ENCODE data around the gene KCNQ1OT1. TPM values are rescaled to one million over a fixed set of nuclear protein-coding genes. Genes with fewer than 3 reads are reported as not detected.

KCNQ1OT1 gene
- total RNA-seq, 1 experiment from 2014 or later: 1.2 TPM

- no peak overlapping the region for H4K8ac ChIP-seq (replicated peaks; ENCODE audit: insufficient read length, low read depth, low read length)
- DNase-seq: no peak
- no CpG with 5 or more reads among the region's 6 CpGs for WGBS (ENCODE audit: extremely low coverage, insufficient read length, low lambda C conversion rate)
- H2BK15ac ChIP-seq (ENCODE audit: low read depth, low read length): no peak overlapping the region
- H3K4ac ChIP-seq (ENCODE audit: low read depth, low read length): no peak overlapping the region
- H3K56ac ChIP-seq (ENCODE audit: insufficient read length, low read depth, low read length): no peak overlapping the region
- no peak overlapping the region for H2AFZ ChIP-seq (ENCODE audit: low read length)
- no peaks in the 10 kb centered on the region for H3K23me2 ChIP-seq (ENCODE audit: insufficient read length, low read depth, low read length, poor library complexity, severe bottlenecking)
- no peaks in the 10 kb centered on the region for H3K79me1 ChIP-seq (ENCODE audit: insufficient read depth, low read depth, low read length, poor library complexity, severe bottlenecking)
- TF ChIP-seq, protein P1, sequence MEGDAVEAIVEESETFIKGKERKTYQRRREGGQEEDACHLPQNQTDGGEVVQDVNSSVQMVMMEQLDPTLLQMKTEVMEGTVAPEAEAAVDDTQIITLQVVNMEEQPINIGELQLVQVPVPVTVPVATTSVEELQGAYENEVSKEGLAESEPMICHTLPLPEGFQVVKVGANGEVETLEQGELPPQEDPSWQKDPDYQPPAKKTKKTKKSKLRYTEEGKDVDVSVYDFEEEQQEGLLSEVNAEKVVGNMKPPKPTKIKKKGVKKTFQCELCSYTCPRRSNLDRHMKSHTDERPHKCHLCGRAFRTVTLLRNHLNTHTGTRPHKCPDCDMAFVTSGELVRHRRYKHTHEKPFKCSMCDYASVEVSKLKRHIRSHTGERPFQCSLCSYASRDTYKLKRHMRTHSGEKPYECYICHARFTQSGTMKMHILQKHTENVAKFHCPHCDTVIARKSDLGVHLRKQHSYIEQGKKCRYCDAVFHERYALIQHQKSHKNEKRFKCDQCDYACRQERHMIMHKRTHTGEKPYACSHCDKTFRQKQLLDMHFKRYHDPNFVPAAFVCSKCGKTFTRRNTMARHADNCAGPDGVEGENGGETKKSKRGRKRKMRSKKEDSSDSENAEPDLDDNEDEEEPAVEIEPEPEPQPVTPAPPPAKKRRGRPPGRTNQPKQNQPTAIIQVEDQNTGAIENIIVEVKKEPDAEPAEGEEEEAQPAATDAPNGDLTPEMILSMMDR (conservative IDR thresholded peaks at IDR 0.05): no peak
- peaks cover 2% of the 10 kb centered on the region; the same call in 1 of the 2 replicates for H3K27me3 ChIP-seq (ENCODE audit: insufficient read depth, low read length)
- peaks cover 20 to 21% of the 10 kb centered on the region in 2 experiments for H3K9me3 Mint-ChIP-seq
- H4K20me1 ChIP-seq (ENCODE audit: control insufficient read depth, insufficient read depth, insufficient read length): no peaks in the 10 kb centered on the region
- H3K4me1 Mint-ChIP-seq: peaks cover 4 to 9% of the 10 kb centered on the region in 2 experiments
- no peak overlapping the region for H3K14ac ChIP-seq (ENCODE audit: insufficient read depth, low read length)
- no peak overlapping the region for H3K9ac ChIP-seq (ENCODE audit: extremely low read depth, insufficient read length, low read length)
- H3K9me3 ChIP-seq (ENCODE audit: control insufficient read depth, low read depth, low read length): no peaks in the 10 kb centered on the region
- no peak overlapping the region for H3K4me3 Mint-ChIP-seq
- H4K5ac ChIP-seq (ENCODE audit: insufficient read length, low read depth, low read length): no peak overlapping the region
- no peak overlapping the region for H4K91ac ChIP-seq (ENCODE audit: insufficient read length, low read depth, low read length)
- H3K27ac Mint-ChIP-seq: no peak overlapping the region
- no peak overlapping the region for H2BK12ac ChIP-seq (ENCODE audit: insufficient read length, low read depth, low read length)
- no peak overlapping the region for H3K23ac ChIP-seq (ENCODE audit: insufficient read length, low read depth, low read length)
- no peak overlapping the region for H2BK120ac ChIP-seq (ENCODE audit: low read depth, low read length, poor library complexity, severe bottlenecking)
- no peak overlapping the region for H3K18ac ChIP-seq (ENCODE audit: insufficient read length, low read depth, low read length)
- H2BK20ac ChIP-seq (ENCODE audit: low read depth, low read length, poor library complexity, severe bottlenecking): no peak overlapping the region
- H3K4me2 ChIP-seq (ENCODE audit: insufficient read depth, insufficient read length, low read length): no peak overlapping the region
- peaks cover 100% of the 10 kb centered on the region for H3K27me3 Mint-ChIP-seq (ENCODE audit: low read depth)
- no peak overlapping the region for H3K27ac ChIP-seq (ENCODE audit: insufficient read length, low read depth, low read length)
- H3K4me1 ChIP-seq (ENCODE audit: insufficient read depth, low read length): no peaks in the 10 kb centered on the region
- H2AK5ac ChIP-seq (ENCODE audit: insufficient read length, low read length): no peak overlapping the region
- no peaks in the 10 kb centered on the region for H3K79me2 ChIP-seq (ENCODE audit: insufficient read depth, low read length)
- no peak overlapping the region for H2BK5ac ChIP-seq (ENCODE audit: insufficient read length, low read length)
- H3T11ph ChIP-seq (ENCODE audit: low read length): no peak overlapping the region
- H3K36me3 Mint-ChIP-seq (ENCODE audit: insufficient read depth in 1 of 3, low read depth in 3 of 3): peaks cover 3 to 21% (median 4%) of the 10 kb centered on the region in 3 experiments; a peak in 4 of 7 replicates
Measured at GRCh38 chr11:2711161-2711560, 11.4 kb upstream of the KCNQ1OT1 start.
